ENCODE data around the gene PRKCE.

The PRKCE gene

DNA sequence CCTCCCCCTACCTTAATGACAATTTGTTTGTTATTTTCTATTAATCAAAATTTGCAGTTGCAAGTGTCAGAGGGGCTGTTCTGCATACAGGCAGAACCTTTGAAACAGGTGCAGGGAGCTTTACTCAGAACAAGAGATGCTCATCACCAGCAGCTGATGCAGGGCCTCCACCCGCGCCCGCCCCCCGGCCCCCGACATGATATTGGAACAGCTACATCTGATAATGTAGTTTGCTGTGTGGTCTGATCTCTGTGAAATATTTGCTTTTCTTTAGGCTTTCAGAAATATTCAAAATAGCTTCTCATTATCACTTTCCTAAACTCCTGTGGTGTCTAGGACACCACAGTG lies 130.0 kb downstream of the PRKCE start:
- no peak for DNase-seq (ENCODE audit: low read depth)

GRCh38 chr2:45782436-45782835 lies 131.0 kb downstream of the PRKCE start:
- no peak for DNase-seq (ENCODE audit: low read depth)

- DNase-seq (ENCODE audit: low read depth) = no peak
Measured at GRCh38 chr2:45782986-45783385, 131.5 kb downstream of the PRKCE start.

DNA sequence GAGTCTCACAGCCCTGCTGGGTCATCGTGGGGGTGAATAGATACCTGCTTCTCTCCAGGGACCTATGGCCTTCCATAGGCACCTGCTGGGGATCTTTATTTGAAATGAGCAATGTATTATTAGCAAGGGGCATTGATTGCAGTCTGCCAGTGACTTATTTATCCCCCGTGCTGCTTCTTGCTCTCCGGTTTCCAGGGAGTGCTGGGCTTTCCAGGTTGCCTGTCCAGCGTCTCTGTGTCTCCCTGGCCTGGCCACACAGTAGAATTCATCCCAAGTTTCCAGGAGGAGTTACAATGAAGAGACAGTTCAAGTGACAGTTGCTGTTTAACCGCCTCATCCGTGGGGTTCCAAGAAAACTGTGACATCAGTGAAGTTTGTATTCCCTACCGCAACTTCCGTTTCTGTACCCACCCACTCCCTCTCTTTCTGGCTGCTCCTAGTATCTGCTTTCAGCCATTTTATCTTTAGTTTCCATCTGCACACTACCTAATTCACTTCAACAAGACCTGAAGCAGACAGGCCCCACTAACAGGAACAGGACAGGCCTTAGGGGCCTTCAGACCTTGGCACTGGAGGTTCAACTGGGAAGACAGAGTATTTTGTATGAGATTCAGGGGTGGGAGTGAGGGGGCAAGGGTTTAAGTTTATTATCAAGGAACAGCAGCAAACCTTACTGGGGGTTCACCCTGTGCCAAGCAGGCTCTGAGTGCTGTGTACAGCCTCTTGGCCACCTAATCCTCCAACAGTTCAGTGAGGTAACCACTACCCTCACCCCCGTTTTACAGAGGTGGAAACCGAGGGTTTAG lies 134.8 kb downstream of the PRKCE start:
- no peak for DNase-seq (ENCODE audit: low read depth)

- DNase-seq (ENCODE audit: low read depth) = no peak
Measured at GRCh38 chr2:45786836-45787357, 135.4 kb downstream of the PRKCE start.

DNA sequence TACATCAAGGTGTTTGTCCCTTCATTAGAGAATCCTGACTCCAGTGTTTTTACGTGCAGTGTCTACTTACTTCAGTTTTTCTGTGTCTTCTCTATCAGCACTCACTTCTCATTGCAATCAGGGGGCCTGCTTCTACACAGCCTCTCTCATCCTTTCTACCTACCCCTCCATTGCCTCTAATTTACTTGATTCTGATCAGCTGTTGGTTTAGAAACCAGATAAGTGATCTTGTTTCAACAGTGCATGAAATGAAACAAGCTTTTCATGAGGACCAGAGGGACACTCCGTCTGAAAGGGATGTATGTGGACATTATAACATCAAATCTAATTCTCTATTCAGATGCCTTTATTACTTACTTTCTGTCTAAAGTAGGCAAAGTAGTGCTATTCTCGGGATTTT lies 136.9 kb downstream of the PRKCE start:
- DNase-seq (ENCODE audit: low read depth) = no peak

- no peak for DNase-seq (ENCODE audit: low read depth)
Measured at GRCh38 chr2:45789317-45789716, 137.8 kb downstream of the PRKCE start.

- DNase-seq (ENCODE audit: low read depth) = no peak
Measured at GRCh38 chr2:45789961-45790723, 138.7 kb downstream of the PRKCE start.

- DNase-seq (ENCODE audit: low read depth) = no peak
Measured at GRCh38 chr2:45793305-45793962, 142.0 kb downstream of the PRKCE start.

- no peak for DNase-seq (ENCODE audit: low read depth)
Measured at GRCh38 chr2:45794134-45794617, 142.7 kb downstream of the PRKCE start.

DNA sequence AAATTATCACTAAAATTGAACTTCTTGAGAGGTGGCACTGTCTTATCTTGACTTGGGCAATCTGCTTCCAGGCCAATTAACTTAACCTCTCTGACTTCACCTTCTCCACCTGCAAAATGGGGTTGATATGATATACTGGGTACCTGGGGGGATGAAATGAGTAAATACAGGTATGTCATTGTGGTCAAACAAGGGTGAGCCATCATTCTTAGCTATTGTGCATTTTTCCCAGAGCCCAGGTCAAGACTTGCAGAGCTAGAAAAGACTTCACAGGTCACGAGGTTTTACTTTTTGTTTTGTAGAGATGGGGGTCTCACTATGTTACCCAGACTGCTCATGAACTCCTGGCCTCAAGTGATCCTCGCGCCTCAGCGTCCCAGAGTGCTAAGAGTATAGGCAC lies 145.0 kb downstream of the PRKCE start:
- no peak for DNase-seq (ENCODE audit: low read depth)

GRCh38 chr2:45797451-45798230 lies 146.2 kb downstream of the PRKCE start:
- no peak for DNase-seq (ENCODE audit: low read depth)

GRCh38 chr2:45799679-45800381 lies 148.4 kb downstream of the PRKCE start:
- DNase-seq (ENCODE audit: low read depth) = no peak

- no peak for DNase-seq (ENCODE audit: low read depth)
Measured at GRCh38 chr2:45802499-45803138, 151.1 kb downstream of the PRKCE start.

DNA sequence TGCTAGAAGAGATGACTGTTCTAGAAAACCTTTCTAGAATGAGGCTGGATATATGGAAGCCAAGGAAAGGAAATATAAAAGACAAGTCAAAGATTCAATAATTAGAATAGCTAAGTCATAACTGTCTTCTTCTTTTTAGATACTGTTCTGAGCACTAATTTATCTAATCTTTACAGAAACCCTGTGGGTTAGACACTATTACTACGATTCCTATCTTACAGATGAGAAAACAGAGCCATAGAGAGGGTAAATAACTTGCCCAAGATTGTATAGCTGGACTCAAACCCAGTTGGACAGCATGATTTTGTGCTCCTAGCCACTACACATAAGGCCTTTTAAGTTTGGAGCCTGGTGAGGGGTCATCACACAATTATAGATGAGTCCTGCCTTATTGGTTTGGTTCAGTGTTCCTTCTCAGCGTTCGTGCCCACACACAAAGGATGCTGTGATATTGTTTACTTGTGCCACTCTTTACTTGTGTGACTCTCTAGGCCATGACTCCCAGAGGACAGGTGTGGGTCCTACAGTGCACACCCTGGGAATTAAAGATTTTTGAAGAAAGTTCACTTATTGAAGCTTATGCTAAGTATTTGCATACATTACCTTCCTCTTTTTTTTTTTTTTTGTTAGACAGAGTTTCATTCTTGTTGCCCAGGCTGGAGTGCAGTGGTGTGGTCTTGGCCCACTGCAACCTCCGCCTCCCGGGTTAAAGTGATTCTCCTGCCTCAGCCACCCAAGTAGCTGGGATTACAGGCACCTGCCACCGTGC lies 153.7 kb downstream of the PRKCE start:
- no peak for DNase-seq (ENCODE audit: low read depth)

- no peak for DNase-seq (ENCODE audit: low read depth)
Measured at GRCh38 chr2:45806563-45807358, 155.3 kb downstream of the PRKCE start.

- no peak for DNase-seq (ENCODE audit: low read depth)
Measured at GRCh38 chr2:45808294-45808800, 156.9 kb downstream of the PRKCE start.

DNA sequence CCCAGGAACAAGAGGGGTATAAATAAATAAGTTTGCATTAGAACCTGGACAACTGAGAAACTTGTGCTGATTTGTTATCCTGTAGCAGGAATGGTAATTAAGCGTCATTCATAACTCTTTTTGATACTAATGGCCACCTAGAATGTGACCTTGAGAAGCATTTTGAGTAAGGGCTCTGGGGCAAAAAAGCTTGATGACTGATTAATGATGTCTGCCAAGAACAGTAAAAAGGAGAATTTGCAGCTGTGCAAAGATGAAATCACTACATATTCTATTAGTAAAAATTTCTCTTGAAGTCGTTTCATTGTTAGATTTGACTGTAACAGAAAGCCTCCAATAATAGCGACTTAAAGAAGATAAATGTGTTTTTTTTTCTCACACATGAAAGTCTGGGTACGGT lies 157.7 kb downstream of the PRKCE start:
- DNase-seq (ENCODE audit: low read depth) = no peak

DNA sequence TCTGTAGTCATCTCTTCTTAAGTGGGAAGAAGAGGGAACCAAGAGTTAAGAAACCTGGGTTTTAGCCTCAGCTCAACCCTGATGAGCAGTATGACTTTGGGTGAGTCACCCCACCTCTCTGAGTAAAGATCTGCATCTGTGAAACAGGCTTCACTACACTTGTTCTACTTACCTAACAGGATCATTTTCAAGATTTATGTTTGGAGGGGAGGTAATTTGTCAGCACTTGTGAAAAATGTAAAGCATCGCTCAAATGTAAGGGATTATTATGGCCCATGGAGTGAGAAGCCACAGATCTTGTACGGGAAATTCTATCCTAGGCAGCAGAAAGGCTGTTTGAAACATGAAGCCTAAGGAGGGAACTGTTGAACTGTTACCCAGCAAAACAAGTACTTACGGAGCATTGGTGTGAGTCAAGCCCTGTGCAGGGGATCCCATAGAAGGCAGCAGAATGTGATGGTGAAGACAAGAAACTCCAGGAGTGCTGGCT lies 160.6 kb downstream of the PRKCE start:
- DNase-seq (ENCODE audit: low read depth) = no peak

Data from GM04503 (cell line).